GM12872 (cell line): ENCODE measurements around the gene RBL1.

Experiments used
- CTCF ChIP-seq: IDR thresholded peaks from 3 replicates; pipeline ENCODE4 v1.5.1; 2011; ENCODE audit warnings: low read depth, mild to moderate bottlenecking, low read length, moderate library complexity; ENCODE audit not compliant: insufficient read depth

RBL1 gene

GRCh38 chr20:36991703-36992102 lies 104.1 kb downstream of the RBL1 start:
- TF ChIP-seq CTCF: no peak

GRCh38 chr20:36989797-36990196 lies 106.0 kb downstream of the RBL1 start:
- TF ChIP-seq CTCF: no peak

GRCh38 chr20:36988494-36988966 lies 107.3 kb downstream of the RBL1 start:
- TF ChIP-seq CTCF: no peak

- TF ChIP-seq CTCF: no peak
These were observed 111.5 kb downstream of the RBL1 start for GRCh38 chr20:36984257-36984638.

GRCh38 chr20:36975099-36975818 lies 120.5 kb downstream of the RBL1 start:
- TF ChIP-seq CTCF: no peak

DNA sequence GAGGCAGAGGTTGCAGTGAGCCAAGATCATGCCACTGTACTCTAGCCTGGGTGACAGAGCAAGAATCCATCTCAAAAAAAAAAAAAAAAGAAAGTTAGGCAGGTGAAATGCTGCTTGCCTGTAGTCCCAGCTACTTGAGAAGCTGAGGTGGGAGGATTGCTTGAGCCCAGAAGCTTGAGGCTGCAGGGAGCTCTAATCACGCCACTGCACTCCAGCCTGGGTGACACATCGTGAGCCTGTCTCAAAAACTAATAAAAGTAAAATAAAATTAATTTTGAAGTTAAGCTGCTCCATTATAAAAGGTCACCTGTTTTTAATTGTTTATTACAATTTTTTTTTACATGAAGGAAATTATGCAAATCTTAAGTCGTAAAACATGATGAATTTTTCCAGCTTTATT lies 121.1 kb downstream of the RBL1 start:
- no peak for TF ChIP-seq CTCF

GRCh38 chr20:36971103-36971502 lies 124.7 kb downstream of the RBL1 start:
- no peak for TF ChIP-seq CTCF
